GM12872 (cell line): ENCODE measurements around the gene RNF150.

ENCODE experiments used
- TF ChIP-seq, protein P1 (sequence below): IDR thresholded peaks from 3 replicates; pipeline ENCODE4 v1.5.1; 2011; ENCODE audit warnings: low read depth, mild to moderate bottlenecking, low read length, moderate library complexity; ENCODE audit not compliant: insufficient read depth

Gene RNF150

GRCh38 chr4:140869446-140869845 lies 263.8 kb downstream of the RNF150 start:
- TF ChIP-seq, protein P1, sequence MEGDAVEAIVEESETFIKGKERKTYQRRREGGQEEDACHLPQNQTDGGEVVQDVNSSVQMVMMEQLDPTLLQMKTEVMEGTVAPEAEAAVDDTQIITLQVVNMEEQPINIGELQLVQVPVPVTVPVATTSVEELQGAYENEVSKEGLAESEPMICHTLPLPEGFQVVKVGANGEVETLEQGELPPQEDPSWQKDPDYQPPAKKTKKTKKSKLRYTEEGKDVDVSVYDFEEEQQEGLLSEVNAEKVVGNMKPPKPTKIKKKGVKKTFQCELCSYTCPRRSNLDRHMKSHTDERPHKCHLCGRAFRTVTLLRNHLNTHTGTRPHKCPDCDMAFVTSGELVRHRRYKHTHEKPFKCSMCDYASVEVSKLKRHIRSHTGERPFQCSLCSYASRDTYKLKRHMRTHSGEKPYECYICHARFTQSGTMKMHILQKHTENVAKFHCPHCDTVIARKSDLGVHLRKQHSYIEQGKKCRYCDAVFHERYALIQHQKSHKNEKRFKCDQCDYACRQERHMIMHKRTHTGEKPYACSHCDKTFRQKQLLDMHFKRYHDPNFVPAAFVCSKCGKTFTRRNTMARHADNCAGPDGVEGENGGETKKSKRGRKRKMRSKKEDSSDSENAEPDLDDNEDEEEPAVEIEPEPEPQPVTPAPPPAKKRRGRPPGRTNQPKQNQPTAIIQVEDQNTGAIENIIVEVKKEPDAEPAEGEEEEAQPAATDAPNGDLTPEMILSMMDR = no peak

GRCh38 chr4:140867356-140867755 lies 265.9 kb downstream of the RNF150 start:
- TF ChIP-seq, protein P1 = no peak

DNA sequence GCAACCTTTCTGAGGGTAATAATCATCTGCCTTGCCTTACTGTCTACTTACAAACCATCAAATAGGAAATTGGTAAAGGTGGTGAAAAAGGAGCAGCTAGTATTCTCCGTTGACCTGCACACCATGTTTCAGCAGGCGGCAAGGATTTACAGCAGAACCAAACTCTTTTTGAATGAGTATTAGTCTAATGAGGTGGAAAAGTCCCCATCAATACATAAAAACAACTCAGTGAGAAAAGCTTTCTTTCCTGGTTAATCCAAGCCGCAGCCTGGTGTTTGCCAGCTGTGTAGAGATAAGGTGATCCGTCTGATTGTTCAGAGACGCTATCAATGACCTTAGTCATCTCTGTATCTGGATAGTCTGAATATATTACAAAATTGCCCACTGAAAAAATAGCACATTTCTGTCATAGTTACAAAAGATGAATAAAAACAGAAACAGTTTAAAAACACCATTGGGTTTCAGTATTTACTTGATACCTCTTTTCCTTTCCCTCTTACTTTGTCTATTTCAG lies 266.7 kb downstream of the RNF150 start:
- TF ChIP-seq, protein P1 = no peak

- TF ChIP-seq, protein P1 = no peak
These were observed 267.7 kb downstream of the RNF150 start for GRCh38 chr4:140865253-140866217.

DNA sequence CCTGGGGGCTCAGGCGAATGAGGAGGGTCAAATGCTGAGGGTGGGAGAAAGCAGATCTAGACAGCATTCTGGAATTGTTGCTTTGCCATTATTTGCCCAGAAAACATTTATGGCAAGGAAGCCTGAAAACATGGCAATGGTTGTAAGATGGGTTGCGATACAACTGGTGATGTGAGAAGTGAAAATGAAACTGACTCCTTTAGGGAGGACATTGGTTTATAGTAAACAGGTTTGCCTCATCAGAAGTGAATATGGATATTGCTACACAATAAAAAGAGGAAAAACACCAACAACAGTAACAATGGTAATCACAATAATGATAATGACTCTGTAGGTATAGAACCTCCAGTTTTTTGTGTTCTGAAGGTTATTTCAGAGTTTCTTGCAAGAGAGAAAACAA lies 270.1 kb downstream of the RNF150 start:
- TF ChIP-seq, protein P1 = no peak

- TF ChIP-seq, protein P1 = no peak
These were observed 271.2 kb downstream of the RNF150 start for GRCh38 chr4:140862177-140862442.

DNA sequence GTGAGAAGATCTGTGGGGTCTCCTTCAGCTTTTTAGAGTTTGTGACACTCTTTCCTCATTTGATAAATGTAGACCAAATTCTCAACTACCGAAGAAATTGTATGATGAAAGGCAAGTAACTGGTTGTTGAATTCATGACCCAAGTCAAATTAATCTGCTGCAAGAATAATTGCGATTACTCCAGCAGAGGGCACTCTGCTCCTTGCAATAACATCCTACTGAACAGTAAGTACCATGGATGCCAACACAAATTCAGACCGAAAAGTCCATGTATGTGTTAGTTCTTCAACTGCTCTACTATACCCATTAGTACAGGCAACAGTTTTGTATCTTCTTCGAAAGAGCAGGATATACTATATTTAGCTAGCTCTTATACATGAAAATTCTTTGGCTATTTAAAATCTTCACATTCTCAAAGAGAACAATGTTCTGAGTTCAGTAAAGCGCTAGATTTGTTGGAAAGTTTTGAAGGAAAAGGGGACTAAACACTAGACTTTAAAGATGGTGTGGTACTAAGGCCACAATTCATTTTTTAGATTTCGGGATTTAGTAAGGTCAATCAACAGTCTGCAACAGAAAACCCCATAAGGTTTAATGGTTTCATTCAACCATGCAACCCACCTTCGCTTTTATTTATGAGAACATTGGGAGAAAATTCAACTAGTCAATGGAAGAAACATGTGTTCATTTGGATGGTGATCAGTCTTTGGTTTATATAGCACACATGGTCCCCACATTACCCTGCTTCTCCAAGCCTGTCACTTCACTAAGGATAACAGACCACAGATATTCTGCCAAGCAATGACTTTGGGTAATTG lies 271.7 kb downstream of the RNF150 start:
- TF ChIP-seq, protein P1 = peak; percentile 69
